Pons (tissue), 1 donor: ENCODE measurements around the gene SLC25A19.
"Not testable (repeated sequence)": the region's sequence is repeated elsewhere in the genome, so short reads cannot be mapped to it uniquely, and the experiment has no call there.

Experiments used
- DNase-seq: peaks from one replicate; pipeline ENCODE4 v3.0.0-alpha.2; 2016; ENCODE audit warnings: low spot score

Gene SLC25A19

DNA sequence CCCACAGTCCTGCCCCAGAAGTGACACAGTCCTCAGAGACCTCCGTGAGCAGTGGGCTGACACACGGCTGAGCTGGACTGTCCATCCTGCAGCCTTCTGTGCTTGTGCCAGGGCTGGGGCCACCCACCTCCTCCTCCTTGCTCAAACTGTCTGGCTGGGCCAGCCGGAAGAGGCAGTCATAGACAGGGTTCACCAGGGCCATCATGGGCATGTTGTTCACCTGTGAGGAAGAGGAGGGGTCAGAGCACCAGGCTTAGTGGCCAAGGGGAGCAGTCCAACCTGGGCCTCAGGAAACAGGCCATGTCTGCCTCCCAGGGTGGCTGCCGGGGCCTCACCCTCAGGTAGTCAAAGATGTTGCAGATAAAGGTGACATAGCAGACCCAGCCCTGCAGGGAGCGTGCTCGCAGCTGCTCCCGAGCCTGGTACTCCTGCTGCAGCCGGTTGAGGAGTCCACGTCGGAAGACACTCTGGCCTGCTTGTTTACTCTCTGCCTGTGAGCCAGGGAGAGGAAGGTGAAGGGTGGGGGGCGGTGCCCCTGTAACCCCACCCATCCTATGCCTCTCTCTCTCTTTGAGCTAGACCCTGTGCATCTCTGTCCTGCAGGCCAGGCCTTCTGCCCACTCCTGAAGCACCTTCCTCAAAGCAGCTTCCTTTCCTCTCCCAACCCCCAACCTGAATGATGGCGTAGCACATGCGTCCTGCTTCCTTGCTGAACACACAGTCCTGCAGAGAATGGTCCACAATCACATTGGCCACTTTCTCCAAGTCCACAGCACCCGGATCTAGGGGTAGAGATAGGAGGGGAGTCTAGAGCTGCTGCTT lies 21.6 kb downstream of the SLC25A19 start:
- no peak for DNase-seq

DNA sequence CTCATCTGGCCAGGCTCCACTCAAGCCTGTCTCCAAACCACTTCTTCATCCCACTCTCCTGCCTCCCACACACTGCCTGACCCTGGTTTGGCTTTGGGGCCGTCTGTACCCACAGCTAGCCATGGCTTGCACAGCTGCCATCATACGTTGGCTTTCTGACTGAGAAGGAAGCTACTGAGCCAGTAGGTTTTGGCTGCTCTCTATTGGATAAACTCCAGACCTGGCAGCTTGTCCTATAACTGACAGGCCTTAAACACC lies 22.2 kb downstream of the SLC25A19 start:
- DNase-seq = peak; percentile 69

DNA sequence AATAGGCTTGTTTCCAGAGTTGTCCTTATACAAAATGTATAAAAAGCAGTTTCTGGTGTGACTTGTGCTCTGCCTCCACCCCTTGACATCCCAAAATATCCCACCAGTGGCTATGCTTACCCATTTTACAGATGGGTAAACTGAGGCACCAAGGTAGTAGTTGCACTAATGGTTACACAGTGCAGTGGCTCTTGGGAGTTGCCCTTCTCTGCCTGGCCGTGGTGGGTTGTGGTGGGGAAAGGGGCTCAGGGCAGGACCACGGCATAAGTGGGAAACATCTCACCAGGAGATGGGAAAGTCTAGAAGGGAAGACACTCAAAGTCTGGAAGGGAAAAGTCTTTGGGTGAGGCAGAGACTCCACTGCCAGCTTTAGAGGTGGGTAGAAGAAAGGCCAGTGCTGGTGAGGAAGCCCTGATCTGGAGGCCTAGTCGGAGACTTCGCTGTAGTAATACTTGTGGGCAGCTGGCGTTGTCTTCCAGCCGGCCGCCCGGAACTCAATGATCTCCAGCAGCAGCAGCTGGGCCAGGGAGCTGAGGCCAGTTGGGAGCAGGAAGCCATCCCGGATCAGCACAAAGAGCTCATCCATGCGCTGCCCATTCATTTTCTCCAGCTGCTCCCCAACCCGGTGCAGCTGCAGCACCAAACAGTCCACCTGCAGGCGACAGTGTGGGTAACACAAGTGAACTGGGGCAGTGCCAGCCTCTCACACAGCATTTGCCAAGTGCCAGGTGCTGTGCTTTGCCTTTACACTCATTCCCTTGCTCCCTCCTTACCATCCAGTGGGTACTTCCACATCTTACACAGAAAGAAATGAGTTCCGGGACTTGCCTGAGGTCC lies 22.7 kb downstream of the SLC25A19 start:
- DNase-seq = no peak

DNA sequence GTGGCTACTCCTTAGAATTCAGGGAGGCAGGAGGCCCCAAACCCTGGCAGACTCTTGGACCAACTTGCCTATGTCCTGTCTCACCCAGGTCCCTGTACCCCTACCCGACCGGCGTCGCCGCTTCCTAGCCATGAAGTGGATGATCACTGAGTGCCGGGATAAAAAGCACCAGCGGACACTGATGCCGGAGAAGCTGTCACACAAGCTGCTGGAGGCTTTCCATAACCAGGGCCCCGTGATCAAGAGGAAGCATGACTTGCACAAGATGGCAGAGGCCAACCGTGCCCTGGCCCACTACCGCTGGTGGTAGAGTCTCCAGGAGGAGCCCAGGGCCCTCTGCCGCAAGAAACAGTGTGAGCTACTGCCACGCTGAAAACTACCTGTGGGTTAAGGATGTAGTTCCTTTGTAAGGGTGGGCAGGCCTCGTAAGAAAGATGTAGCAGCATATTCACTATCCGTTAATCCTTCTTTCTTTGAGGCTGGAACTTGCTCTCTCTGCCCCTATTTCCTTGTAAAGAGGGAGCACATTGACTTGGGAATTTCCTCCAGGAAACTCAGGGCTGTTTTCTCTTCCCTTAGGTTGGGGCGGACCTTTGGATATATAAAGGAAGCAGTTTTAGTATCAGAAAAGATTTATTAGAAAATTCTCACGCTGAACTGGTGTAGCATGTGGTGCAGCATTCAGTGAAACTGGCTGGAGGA lies 23.5 kb downstream of the SLC25A19 start:
- DNase-seq = no peak

DNA sequence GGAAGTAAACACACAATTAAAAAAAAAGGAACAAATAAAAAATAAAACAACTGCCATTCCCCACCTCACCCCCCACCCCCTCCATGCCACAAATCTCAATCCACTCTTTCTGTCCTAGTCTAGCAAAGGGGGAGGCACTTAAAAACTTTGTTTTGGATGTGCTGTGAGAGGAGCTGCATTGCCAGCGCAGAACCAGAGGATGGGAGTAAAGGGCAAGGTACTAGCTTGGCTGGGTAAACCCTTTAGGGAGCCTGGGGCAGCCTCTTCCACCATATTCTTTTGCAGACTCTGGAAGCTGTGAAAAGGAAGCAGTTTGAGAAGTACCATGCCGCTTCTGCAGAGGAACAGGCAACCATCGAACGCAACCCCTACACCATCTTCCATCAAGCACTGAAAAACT lies 26.2 kb downstream of the SLC25A19 start:
- no peak for DNase-seq

DNA sequence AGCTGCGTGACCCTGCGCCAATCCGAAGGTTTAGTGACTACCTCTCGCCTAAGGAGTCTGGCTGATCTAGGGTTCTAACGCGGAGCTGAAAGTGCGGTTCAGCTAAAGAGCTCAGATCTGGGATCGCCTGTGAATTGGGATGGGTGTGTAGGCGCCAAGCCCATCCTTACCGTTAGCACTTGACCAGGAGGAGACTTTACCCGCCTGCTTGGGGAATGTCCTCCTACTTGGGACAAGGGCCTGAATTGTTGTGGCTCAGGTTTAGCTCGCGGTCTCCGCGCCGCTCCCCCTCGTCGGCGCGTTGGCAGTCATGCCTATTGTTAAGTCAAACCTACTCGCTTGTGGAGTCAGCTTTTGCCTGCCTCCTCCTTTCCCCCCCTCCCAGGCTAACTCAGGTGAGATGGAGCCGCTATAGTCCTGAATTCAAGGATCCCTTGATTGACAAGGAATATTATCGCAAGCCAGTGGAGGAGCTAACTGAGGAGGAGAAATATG lies 27.1 kb downstream of the SLC25A19 start:
- peak; percentile 36 for DNase-seq

DNA sequence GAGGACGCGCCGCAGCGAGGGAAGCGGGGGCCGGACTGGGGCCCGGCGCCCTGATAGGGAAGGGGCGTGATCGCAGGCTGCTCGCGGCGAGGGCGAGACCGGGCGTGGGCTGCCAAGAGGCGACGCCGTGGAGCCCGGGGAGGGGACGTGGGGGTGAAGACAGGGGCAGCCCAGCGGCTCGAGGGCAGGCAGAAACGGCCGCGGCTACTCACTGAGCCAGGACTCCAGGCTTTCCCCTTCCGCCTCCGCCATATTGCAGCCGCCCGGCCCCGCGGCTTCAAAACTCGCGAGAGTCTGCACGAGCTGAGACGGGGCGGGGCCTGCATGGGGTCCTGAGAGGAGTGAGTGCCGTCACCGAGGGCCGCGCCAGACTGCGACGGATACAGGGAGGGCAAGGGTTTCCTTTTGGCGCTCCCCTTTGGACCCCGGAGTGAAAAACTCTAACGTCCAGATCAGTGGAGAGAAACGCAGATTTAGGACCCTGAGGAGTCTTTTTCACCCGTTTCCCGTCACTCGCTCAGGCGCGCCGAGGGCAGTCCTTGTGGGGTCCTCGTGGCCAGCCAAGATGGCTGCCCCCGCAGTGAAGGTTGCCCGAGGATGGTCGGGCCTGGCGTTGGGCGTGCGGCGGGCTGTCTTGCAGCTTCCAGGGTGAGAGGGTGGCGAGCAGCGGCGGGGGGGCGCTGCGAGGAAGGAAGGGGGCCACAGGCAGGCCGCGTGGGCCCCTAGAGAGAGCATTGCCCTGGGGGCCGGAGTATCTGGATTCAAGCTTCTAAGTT lies 27.7 kb downstream of the SLC25A19 start, which contains the start of the genes GGA3 and MRPS7:
GGA3 (minus strand) TSS at position 271 of the 776 bp plus-strand sequence; CDS start at position 252, 19 bp downstream.
MRPS7 (plus strand) TSS at position 544 of the 776 bp plus-strand sequence; CDS start at position 566, 22 bp downstream.
- DNase-seq = peak; percentile 90

DNA sequence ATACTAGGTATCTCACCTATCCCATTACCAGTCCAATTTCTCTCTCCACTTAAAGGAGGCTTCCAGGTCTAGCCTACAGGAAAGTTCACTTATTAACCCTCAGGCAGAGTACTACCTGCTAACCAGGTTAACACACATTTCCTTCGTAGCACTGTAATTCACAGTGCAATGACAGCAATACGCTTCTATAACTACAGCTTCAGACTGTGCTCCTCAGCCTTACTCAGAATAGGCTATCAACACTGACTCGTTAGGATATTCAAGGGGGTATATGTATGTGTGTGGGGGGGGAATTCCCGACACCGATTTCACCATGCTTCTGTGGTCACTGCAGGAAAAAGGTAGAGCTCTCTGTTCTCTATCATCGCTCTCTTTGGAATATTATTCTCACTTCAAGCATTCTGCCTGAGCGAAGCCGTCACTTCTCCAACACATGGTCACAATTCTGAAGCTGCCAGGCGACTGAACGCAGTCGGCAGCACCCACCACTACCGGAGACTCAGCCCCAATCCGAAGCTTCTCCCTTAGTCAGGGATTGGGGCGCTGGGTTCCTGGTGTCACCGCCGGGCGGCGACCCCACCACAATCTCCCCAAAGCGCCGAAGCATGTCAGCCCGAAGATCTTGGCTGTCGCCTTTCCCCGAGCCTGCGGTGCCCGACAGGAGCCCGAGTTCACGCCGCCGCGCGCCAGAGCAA lies 28.4 kb downstream of the SLC25A19 start:
- DNase-seq = no peak

DNA sequence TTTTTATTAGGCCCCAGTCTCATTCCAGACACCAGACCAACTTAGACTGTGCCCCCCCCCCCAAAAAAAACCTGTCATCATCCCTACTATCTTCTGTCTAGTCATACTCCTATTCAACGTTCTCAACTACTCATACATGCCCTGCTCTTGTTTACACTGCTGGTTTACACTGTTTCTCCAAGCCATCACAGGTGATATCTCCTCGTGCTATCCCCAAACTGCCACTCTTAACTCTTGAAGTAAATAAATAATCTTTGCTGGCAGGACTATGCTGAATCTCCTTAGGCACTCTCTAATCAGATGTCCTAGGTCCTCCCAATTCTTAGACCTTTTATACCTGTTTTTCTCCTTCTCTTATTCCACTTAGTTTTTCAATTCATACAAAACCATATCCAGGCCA lies 32.0 kb downstream of the SLC25A19 start:
- not testable (repeated sequence) for DNase-seq

DNA sequence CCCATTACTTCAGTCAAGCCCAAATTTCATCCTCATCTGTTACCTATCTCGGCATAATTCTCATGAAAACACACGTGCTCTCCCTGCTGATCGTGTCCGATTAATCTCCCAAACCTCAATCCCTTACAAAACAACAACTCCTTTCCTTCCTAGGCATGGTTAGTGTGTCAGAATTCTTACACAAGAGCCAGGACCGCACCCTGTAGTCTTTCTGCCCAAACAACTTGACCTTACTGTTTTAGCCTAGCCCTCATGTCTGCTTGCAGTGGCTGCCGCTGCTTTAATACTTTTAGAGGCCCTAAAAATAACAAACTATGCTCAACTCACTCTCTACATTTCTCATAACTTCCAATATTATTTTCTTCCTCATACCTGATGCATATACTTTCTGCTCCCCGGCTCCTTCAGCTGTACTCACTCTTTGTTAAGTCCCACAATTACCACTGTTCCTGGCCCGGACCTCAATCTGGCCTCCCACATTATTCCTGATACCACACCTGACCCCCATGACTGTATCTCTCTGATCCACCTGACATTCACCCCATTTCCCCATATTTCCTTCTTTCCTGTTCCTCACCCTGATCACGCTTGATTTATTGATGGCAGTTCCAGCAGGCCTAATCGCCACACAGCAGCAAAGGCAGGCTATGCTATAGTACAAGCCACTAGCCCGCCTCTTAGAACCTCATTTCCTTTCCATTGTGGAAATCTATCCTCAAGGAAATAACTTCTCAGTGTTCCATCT lies 33.1 kb downstream of the SLC25A19 start:
- DNase-seq = not testable (repeated sequence)

DNA sequence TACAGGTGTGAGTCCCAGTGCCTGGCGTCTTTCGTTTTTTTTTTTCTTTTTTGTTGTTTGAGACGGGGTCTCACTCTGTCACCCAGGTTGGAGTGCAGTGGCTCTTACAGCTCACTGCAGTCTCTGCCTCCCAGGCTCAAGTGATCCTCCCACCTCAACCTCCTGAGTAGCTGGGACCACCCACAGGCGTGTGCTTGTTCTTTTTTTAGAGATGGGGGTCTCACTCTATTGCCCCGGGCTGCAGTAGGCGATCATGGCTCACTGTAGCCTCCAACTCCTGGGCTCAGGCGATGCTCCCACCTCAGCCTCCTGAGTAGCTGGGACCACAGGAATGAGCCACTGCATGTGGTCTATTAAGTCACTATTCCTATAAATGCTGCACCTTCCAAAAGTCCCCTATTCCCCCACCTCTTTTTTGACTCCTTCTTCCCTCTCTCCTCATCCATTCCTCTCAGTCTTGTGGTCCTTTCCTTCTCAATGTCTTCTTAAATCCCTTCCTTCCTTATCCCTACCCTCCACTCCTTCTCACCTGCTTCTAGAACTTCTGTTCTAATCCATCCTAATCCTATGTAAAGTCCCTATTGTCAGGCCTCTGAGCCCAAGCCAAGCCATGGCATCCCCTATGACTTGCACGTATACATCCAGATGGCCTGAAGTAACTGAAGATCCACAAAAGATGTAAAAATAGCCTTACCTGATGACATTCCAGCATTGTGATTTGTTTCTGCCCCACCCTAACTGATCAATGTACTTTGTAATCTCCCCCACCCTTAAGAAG lies 37.0 kb downstream of the SLC25A19 start:
- DNase-seq = no peak

DNA sequence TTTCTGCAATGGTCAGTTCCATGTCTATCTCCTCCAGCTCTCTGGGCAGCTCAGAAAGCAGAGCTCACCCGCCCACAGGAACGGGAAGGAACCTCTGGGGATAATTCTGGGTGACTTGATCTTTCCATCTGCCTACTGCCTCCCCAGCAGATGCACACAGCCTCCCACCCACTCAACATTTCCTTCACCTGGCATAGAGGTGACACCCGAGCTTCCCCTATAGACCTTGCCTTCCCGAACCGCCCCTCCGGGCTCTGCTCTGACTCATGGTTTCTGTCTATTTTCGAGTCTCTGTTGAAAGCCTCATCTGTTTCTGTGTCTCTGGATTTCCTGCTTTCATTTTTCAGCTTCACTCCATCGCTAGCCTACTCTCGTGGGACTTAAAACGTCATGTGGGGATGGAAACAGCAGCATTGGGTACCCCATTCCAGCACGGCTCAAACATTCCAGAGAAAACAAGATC lies 39.2 kb downstream of the SLC25A19 start:
- DNase-seq = no peak

DNA sequence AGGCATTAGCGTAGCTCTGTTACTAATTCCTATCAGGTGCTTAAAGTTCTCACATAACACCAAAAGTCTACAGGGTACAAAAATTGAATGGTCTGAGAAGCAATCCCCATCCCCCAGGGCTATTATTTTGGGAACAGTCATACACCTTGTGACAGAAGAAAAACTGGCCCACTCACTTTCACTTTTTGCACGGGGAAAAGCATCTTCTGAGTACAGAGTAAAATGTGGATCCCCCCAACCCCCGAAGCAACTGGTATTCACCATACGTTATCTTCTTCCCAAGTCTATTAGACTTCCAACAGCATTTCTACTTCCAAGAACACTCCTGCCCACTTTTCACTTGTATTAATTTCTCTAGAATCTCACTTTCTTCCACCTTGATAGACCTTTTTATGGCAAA lies 39.7 kb downstream of the SLC25A19 start:
- DNase-seq = no peak

DNA sequence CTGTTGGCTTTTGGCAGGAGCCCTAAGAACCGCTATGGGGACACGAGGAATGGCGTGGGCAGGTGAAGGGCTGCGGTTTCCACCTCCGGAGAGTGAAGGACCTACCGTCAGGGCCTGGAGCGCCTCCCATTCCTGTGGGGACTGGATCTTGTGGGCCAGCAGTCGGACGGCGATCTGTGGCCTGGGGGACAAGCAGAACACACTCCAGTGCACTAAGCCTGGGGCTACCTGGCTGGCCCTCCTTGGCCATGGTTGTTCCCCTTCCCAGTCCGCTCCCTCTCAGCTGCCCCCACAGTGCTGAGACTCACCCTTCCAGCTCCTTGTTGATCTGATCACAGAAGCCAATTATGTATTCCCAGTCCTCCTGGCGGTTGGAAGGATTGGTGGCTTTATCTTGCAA lies 42.8 kb downstream of the SLC25A19 start:
- no peak for DNase-seq

DNA sequence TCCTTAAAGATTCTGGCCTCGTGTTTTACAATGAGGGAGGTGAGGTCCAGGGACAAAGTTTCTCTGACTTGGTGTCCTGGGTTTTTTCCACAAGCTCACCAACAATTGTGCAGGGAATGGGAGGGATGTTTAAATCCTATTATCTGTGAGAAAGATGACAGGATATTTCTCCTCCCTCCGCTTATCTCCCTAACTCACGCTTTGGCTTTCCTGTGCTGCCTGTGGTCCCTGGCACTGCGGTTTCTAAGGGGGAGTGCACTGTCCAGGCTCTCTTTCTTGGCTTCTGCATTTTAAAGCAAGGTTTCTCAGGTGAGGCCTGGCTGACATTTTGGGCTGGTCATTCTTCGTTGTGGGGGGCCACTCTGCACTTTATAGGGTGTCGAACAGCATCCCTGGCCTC lies 44.2 kb downstream of the SLC25A19 start:
- no peak for DNase-seq

DNA sequence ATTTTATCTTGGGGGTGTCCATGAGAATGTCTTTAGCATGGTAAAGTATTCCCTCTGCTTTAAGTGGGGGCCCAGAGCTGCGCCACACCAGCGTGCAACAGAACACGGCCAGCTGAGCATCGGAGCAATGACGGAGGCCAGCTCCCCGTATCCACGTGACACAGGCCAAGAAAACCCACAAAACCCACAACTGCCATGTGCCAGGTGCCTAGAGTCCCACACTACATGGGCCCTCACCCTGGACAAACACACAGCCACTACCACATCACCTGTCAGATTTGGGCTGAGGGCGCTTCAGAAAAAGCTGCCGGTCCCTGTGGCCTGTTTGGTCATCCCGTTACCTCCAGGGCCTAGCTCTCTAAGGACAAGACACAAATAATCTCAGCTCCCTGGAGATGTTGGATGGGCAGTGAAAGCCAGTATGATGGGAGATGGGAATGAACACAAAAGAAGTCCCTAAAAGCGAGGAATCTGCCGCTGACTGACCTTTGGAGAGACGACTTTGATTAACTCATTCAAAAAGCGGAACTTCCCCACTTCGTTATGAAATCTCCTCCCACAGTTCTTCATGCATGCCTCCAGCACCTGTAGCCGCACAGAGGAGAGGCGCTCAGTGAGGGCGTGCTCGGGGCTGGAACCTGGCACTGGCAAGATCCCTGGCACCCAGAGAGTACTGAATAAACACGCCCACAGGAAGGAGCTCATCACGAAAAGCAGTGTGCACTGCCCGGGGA lies 44.9 kb downstream of the SLC25A19 start:
- DNase-seq = no peak

DNA sequence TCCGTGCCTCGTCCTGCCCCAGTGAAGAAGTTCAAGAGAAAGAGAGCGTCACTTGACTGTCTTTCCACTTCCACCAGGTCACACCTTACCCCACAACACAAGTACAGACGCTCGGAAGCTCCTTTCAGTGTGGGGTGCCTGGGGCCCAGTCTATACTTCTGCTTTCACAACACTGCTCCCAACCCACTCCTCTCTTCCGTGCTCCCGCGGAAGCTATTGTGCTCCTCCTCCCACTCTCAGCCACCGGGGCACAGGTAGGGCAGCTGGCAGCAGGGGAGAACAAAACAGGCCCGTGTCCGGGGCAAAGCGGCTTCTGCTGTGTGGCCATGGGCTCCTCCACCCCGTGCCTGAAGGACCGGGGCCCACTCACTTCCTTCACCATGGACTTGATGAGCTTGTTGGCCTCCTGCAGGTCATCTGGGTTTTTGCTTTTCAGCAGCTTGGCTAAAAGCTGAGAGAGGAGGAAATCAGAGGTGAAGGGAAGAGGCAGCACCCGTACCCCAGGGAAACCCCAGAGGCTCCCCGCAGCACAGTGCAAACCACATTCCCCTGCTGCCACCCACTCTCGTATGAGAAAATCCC lies 46.7 kb downstream of the SLC25A19 start:
- peak; percentile 31 for DNase-seq

DNA sequence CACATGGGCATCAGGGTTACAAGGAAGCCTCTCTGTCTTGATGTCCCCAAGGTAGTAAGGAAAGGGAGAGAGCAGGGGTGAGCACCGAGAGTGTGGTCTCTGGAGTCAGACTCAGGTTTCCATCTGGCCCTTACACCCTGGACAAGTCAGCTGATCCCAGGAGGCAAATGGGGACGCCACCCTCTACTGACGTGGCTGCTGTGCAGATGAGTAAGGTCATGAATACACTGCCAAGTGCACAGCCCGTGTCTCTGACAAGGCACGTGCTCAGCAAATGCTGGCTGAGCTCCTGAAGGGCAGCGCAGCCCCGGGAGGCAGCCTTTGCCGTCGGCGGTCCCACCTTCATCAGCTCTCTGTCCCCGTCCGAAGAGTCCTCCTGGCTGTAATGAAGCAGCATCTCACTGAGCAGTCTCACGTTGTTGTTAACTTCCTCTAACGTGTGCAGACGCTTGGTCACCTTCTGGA lies 47.2 kb downstream of the SLC25A19 start:
- DNase-seq = no peak
